ENCODE data around the gene CORT.
"Not testable (repeated sequence)": the region's sequence is repeated elsewhere in the genome, so short reads cannot be mapped to it uniquely, and the experiment has no call there.

Gene CORT

GRCh38 chr1:10449751-10450150 is at the start of gene CORT:
Gene CORT (plus strand): TSS chr1:10450031. CDS start chr1:10450224, 193 bp downstream.
- no peak for DNase-seq

GRCh38 chr1:10401281-10401680 is 48.5 kb upstream of the CORT start:
- no peak for DNase-seq

GRCh38 chr1:10402729-10403274 is 47.0 kb upstream of the CORT start:
- no peak for DNase-seq

GRCh38 chr1:10407201-10407600 is 42.6 kb upstream of the CORT start:
- DNase-seq, result no peak

- peak; percentile 97 to 98 for DNase-seq
These were observed 34.5 kb upstream of the CORT start for GRCh38 chr1:10415211-10415930.

GRCh38 chr1:10415967-10416366 is 33.9 kb upstream of the CORT start:
- DNase-seq, result not testable (repeated sequence)

GRCh38 chr1:10418741-10419140 is 31.1 kb upstream of the CORT start:
- DNase-seq, result not testable (repeated sequence)

- DNase-seq, result no peak
These were observed 30.5 kb upstream of the CORT start for GRCh38 chr1:10419351-10419750.

- no peak for DNase-seq
These were observed 28.2 kb upstream of the CORT start for GRCh38 chr1:10421637-10422036.

- DNase-seq, result no peak
These were observed 25.8 kb upstream of the CORT start for GRCh38 chr1:10424034-10424433.

GRCh38 chr1:10424651-10425050 is 25.2 kb upstream of the CORT start:
- DNase-seq, result no peak

- DNase-seq, result not testable (repeated sequence)
These were observed 23.9 kb upstream of the CORT start for GRCh38 chr1:10425826-10426534.

GRCh38 chr1:10426535-10426848 is 23.3 kb upstream of the CORT start:
- not testable (repeated sequence) for DNase-seq

GRCh38 chr1:10428984-10429383 is 20.8 kb upstream of the CORT start:
- no peak for DNase-seq

GRCh38 chr1:10429868-10430215 is 20.0 kb upstream of the CORT start:
- peak in 1 of 2 experiments; percentile 41 for DNase-seq

- peak; percentile 69 to 77 for DNase-seq
These were observed 19.4 kb upstream of the CORT start, which contains the start of gene CENPS for GRCh38 chr1:10430216-10431069. Gene CENPS (plus strand): TSS chr1:10430433. CDS start chr1:10430518, 85 bp downstream.

GRCh38 chr1:10431070-10431730 is 18.6 kb upstream of the CORT start:
- peak in 1 of 2 experiments; percentile 23 for DNase-seq

GRCh38 chr1:10432910-10433700 is 16.7 kb upstream of the CORT start:
- no peak for DNase-seq

- DNase-seq, result no peak
These were observed 16.0 kb upstream of the CORT start for GRCh38 chr1:10433790-10434189.

- DNase-seq, result no peak
These were observed 15.2 kb upstream of the CORT start for GRCh38 chr1:10434590-10434989.

GRCh38 chr1:10437052-10437451 is 12.8 kb upstream of the CORT start:
- DNase-seq, result no peak

GRCh38 chr1:10438677-10439163 is 11.1 kb upstream of the CORT start:
- DNase-seq, result no peak

Data from AML-193 (cell line).